H9 (cell line): ENCODE results near the gene ENDOV. TPM values are rescaled to one million over a fixed set of nuclear protein-coding genes. Genes with fewer than 3 reads are reported as not detected.

Experiments used
- DNase-seq: peaks from one replicate; pipeline ENCODE4 v3.0.0-alpha.2; 2017
- H2AFZ ChIP-seq: one replicate; pipeline ENCODE4 v1.6.1; 2013; ENCODE audit warnings: mild to moderate bottlenecking, low read length, control low read depth, moderate library complexity
- H2AK5ac ChIP-seq: 2 replicates; pipeline ENCODE4 v1.6.1; 2013; ENCODE audit warnings: low read length, control low read depth, mixed read lengths; ENCODE audit not compliant: insufficient read length
- H2BK120ac ChIP-seq: one replicate; pipeline ENCODE4 v1.6.1; 2013; ENCODE audit warnings: low read depth, mild to moderate bottlenecking, low read length, control low read depth, inconsistent platforms; ENCODE audit not compliant: poor library complexity, severe bottlenecking
- H2BK12ac ChIP-seq: 2 replicates; pipeline ENCODE4 v1.6.1; 2013; ENCODE audit warnings: low read length, control low read depth, mixed read lengths, low read depth; ENCODE audit not compliant: insufficient read length
- H2BK15ac ChIP-seq: 2 replicates; pipeline ENCODE4 v1.6.1; 2013; ENCODE audit warnings: low read depth, low read length, control low read depth
- H2BK20ac ChIP-seq: one replicate; pipeline ENCODE4 v1.6.1; 2013; ENCODE audit warnings: low read depth, mild to moderate bottlenecking, low read length, control low read depth, inconsistent platforms; ENCODE audit not compliant: poor library complexity, severe bottlenecking
- H2BK5ac ChIP-seq: 2 replicates; pipeline ENCODE4 v1.6.1; 2013; ENCODE audit warnings: low read length, control low read depth, mixed read lengths; ENCODE audit not compliant: insufficient read length
- H3K14ac ChIP-seq: 2 replicates; pipeline ENCODE4 v1.6.1; 2013; ENCODE audit warnings: low read length, control low read depth; ENCODE audit not compliant: insufficient read depth
- H3K18ac ChIP-seq: 2 replicates; pipeline ENCODE4 v1.6.1; 2013; ENCODE audit warnings: low read depth, mild to moderate bottlenecking, mixed read lengths, low read length, control low read depth; ENCODE audit not compliant: insufficient read length
- H3K23ac ChIP-seq: 2 replicates; pipeline ENCODE4 v1.6.1; 2013; ENCODE audit warnings: low read length, control low read depth, mixed read lengths, low read depth; ENCODE audit not compliant: insufficient read length
- H3K23me2 ChIP-seq: 2 replicates; pipeline ENCODE4 v1.6.1; 2013; ENCODE audit warnings: low read depth, mild to moderate bottlenecking, mixed read lengths, low read length, control low read depth; ENCODE audit not compliant: insufficient read length, poor library complexity, severe bottlenecking
- H3K27ac ChIP-seq: 2 replicates; pipeline ENCODE4 v1.5.1; 2013; ENCODE audit warnings: low read length, control low read depth, mixed read lengths, low read depth; ENCODE audit not compliant: insufficient read length
- H3K27me3 ChIP-seq: 2 replicates; pipeline ENCODE4 v1.6.1; 2013; ENCODE audit warnings: low read length, control low read depth, inconsistent platforms; ENCODE audit not compliant: insufficient read depth
- H3K4ac ChIP-seq: 2 replicates; pipeline ENCODE4 v1.6.1; 2013; ENCODE audit warnings: low read depth, mild to moderate bottlenecking, control low read depth, inconsistent platforms, low read length, moderate library complexity
- H3K4me1 ChIP-seq: 2 replicates; pipeline ENCODE4 v1.6.1; 2013; ENCODE audit warnings: low read length, control low read depth, inconsistent platforms; ENCODE audit not compliant: insufficient read depth
- H3K4me2 ChIP-seq: 2 replicates; pipeline ENCODE4 v1.6.1; 2013; ENCODE audit warnings: low read length, control low read depth, mixed read lengths; ENCODE audit not compliant: insufficient read length, insufficient read depth
- H3K56ac ChIP-seq: 2 replicates; pipeline ENCODE4 v1.6.1; 2013; ENCODE audit warnings: low read depth, mild to moderate bottlenecking, mixed read lengths, low read length, control low read depth; ENCODE audit not compliant: insufficient read length
- H3K79me1 ChIP-seq: 2 replicates; pipeline ENCODE4 v1.6.1; 2013; ENCODE audit warnings: low read depth, mild to moderate bottlenecking, moderate library complexity, low read length, control low read depth, inconsistent platforms; ENCODE audit not compliant: insufficient read depth, poor library complexity, severe bottlenecking
- H3K79me2 ChIP-seq: 2 replicates; pipeline ENCODE4 v1.6.1; 2013; ENCODE audit warnings: low read length, control low read depth, inconsistent platforms; ENCODE audit not compliant: insufficient read depth
- H3K9ac ChIP-seq: 2 replicates; pipeline ENCODE4 v1.6.1; 2013; ENCODE audit warnings: low read length, control low read depth, mixed read lengths; ENCODE audit not compliant: insufficient read length; ENCODE audit errors: extremely low read depth
- H3K9me3 ChIP-seq: one replicate; pipeline ENCODE4 v1.6.1; 2013; ENCODE audit warnings: low read depth, low read length, inconsistent platforms; ENCODE audit not compliant: control insufficient read depth
- H3T11ph ChIP-seq: one replicate; pipeline ENCODE4 v1.6.1; 2013; ENCODE audit warnings: mild to moderate bottlenecking, low read length, control low read depth, inconsistent platforms
- H4K20me1 ChIP-seq: one replicate; pipeline ENCODE4 v1.6.1; 2013; ENCODE audit not compliant: control insufficient read depth, insufficient read length, insufficient read depth
- H4K5ac ChIP-seq: 2 replicates; pipeline ENCODE4 v1.6.1; 2013; ENCODE audit warnings: low read depth, mild to moderate bottlenecking, mixed read lengths, low read length, control low read depth; ENCODE audit not compliant: insufficient read length
- H4K8ac ChIP-seq: replicated peaks from 2 replicates; pipeline ENCODE4 v1.6.1; 2013; ENCODE audit warnings: low read length, control low read depth, mixed read lengths, low read depth; ENCODE audit not compliant: insufficient read length
- H4K91ac ChIP-seq: 2 replicates; pipeline ENCODE4 v1.6.1; 2013; ENCODE audit warnings: low read depth, mild to moderate bottlenecking, moderate library complexity, mixed read lengths, low read length, control low read depth; ENCODE audit not compliant: insufficient read length
- H3K27ac Mint-ChIP-seq, 3 experiments: 2 replicates in 2 of 3; 3 replicates in 1 of 3; pipeline ENCODE4 v1.8.0; 2020 to 2021; ENCODE audit warnings: mixed read lengths in 3 of 3, mild to moderate bottlenecking in 1 of 3, moderate library complexity in 1 of 3
- H3K27me3 Mint-ChIP-seq: 2 replicates; pipeline ENCODE4 v1.8.0; 2021; ENCODE audit warnings: low read depth, mild to moderate bottlenecking, moderate library complexity, mixed read lengths
- H3K36me3 Mint-ChIP-seq, 3 experiments: 2 replicates in 2 of 3; 3 replicates in 1 of 3; pipeline ENCODE4 v1.8.0; 2020 to 2021; ENCODE audit warnings: low read depth in 3 of 3, mixed read lengths in 3 of 3; ENCODE audit not compliant: insufficient read depth in 1 of 3
- H3K4me1 Mint-ChIP-seq, 2 experiments: 2 replicates each; pipeline ENCODE4 v1.8.0; 2020; ENCODE audit warnings: mixed read lengths in 2 of 2
- H3K4me3 Mint-ChIP-seq, 2 experiments: 2 replicates in 1 of 2; 3 replicates in 1 of 2; pipeline ENCODE4 v1.8.0; 2020 to 2021; ENCODE audit warnings: mild to moderate bottlenecking in 2 of 2, mixed read lengths in 2 of 2, moderate library complexity in 1 of 2
- H3K9me3 Mint-ChIP-seq, 2 experiments: 2 replicates in 1 of 2; 3 replicates in 1 of 2; pipeline ENCODE4 v1.8.0; 2020; ENCODE audit warnings: mild to moderate bottlenecking in 2 of 2, mixed read lengths in 2 of 2, moderate library complexity in 1 of 2
- WGBS: extraction: QIAGEN DNeasy Blood & Tissue Kit; methylation state at CpG from one replicate; pipeline ENCODE4 v1.1.7; 2013; ENCODE audit warnings: missing lambda C conversion rate, low lambda C conversion rate, mixed read lengths; ENCODE audit not compliant: insufficient read length; ENCODE audit errors: extremely low coverage; 5-methylcytosine and 5-hydroxymethylcytosine counted together
- total RNA-seq: library from RNA; stranded (reverse); gene quantifications from 2 replicates; pipeline ENCODE4 v1.2.1, GENCODE V29; 2021
- TF ChIP-seq, protein P1 (sequence below): fragments of 200-600 bp; sonication (generic); conservative IDR thresholded peaks from 3 replicates; pipeline ENCODE4 v1.8.0; 2021; ENCODE audit warnings: antibody characterized with exemption, mild to moderate bottlenecking

Gene ENDOV
- total RNA-seq, 1 experiment from 2014 or later: 17.1 TPM

GRCh38 chr17:80437532-80437931, 22.6 kb downstream of the ENDOV start:
- Mint-ChIP-seq H3K36me3 (no peaks in the 10 kb centered on the region), H3K9me3 (peaks cover 0 to 3% of the 10 kb centered on the region in 2 experiments; a peak in 1 of 5 replicates), H3K27ac (no peak overlapping the region), H3K4me1 (peaks cover 2 to 6% of the 10 kb centered on the region in 2 experiments; a peak in 3 of 4 replicates), H3K4me3 (no peak overlapping the region), H3K27me3 (peaks cover 45% of the 10 kb centered on the region)
- Histone ChIP-seq H3K14ac (no peak overlapping the region), H3K23ac (no peak overlapping the region), H3K4me1 (no peaks in the 10 kb centered on the region), H2BK120ac (no peak overlapping the region), H3K4me2 (no peak overlapping the region), H2AK5ac (no peak overlapping the region), H3K56ac (no peak overlapping the region), H3K79me1 (no peaks in the 10 kb centered on the region), H3K27me3 (no peaks in the 10 kb centered on the region), H4K5ac (no peak overlapping the region), H4K20me1 (no peaks in the 10 kb centered on the region), H2BK20ac (no peak overlapping the region), H3K18ac (no peak overlapping the region), H2BK5ac (no peak overlapping the region), H3K9ac (no peak overlapping the region), H3K27ac (no peak overlapping the region), H3T11ph (no peak overlapping the region), H3K79me2 (no peaks in the 10 kb centered on the region), H2BK15ac (no peak overlapping the region), H4K8ac (no peak overlapping the region), H3K23me2 (no peaks in the 10 kb centered on the region), H2BK12ac (no peak overlapping the region), H3K4ac (no peak overlapping the region), H3K9me3 (no peaks in the 10 kb centered on the region), H4K91ac (no peak overlapping the region), H2AFZ (no peak overlapping the region)
- no CpG with 5 or more reads among the region's 10 CpGs for WGBS
- TF ChIP-seq, protein P1, sequence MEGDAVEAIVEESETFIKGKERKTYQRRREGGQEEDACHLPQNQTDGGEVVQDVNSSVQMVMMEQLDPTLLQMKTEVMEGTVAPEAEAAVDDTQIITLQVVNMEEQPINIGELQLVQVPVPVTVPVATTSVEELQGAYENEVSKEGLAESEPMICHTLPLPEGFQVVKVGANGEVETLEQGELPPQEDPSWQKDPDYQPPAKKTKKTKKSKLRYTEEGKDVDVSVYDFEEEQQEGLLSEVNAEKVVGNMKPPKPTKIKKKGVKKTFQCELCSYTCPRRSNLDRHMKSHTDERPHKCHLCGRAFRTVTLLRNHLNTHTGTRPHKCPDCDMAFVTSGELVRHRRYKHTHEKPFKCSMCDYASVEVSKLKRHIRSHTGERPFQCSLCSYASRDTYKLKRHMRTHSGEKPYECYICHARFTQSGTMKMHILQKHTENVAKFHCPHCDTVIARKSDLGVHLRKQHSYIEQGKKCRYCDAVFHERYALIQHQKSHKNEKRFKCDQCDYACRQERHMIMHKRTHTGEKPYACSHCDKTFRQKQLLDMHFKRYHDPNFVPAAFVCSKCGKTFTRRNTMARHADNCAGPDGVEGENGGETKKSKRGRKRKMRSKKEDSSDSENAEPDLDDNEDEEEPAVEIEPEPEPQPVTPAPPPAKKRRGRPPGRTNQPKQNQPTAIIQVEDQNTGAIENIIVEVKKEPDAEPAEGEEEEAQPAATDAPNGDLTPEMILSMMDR: no peak
- no peak for DNase-seq
